Measurements from ENCODE around the gene IRX4. TPM values are rescaled to one million over a fixed set of nuclear protein-coding genes. Genes with fewer than 3 reads are reported as not detected.

The IRX4 gene
- total RNA-seq, 2 donors from 2014 or later = not detected

- no peaks in the 10 kb centered on the region for H3K9me3 ChIP-seq
- no peak for TF ChIP-seq CTCF (IDR thresholded peaks at IDR 0.05)
- no peak overlapping the region for H3K4me3 ChIP-seq
- H3K27ac ChIP-seq = no peak overlapping the region
- DNase-seq (ENCODE audit: low spot score) = no peak
- H3K4me1 ChIP-seq = peaks cover 0 to 46% of the 10 kb centered on the region in 2 donors
- peaks cover 41 to 87% of the 10 kb centered on the region in 2 donors for H3K27me3 ChIP-seq
- H3K36me3 ChIP-seq = no peaks in the 10 kb centered on the region
Measured at GRCh38 chr5:1880377-1881025, 2.2 kb downstream of the IRX4 start.

GRCh38 chr5:1879292-1880263 is 3.1 kb downstream of the IRX4 start:
- Histone ChIP-seq H3K4me1 (peaks cover 0 to 56% of the 10 kb centered on the region in 2 donors), H3K9me3 (no peaks in the 10 kb centered on the region), H3K4me3 (no peak overlapping the region), H3K27ac (no peak overlapping the region), H3K27me3 (peaks cover 47 to 88% of the 10 kb centered on the region in 2 donors), H3K36me3 (no peaks in the 10 kb centered on the region)
- DNase-seq (ENCODE audit: low spot score) = no peak
- no peak for TF ChIP-seq CTCF (IDR thresholded peaks at IDR 0.05)

GRCh38 chr5:1878050-1878849 is 4.5 kb downstream of the IRX4 start:
- Histone ChIP-seq H3K4me1 (peaks cover 0 to 43% of the 10 kb centered on the region in 2 donors), H3K27me3 (peaks cover 45 to 86% of the 10 kb centered on the region in 2 donors), H3K36me3 (no peaks in the 10 kb centered on the region), H3K9me3 (no peaks in the 10 kb centered on the region), H3K4me3 (no peak overlapping the region), H3K27ac (no peak overlapping the region)
- no peak for TF ChIP-seq CTCF (IDR thresholded peaks at IDR 0.05)
- no peak for DNase-seq (ENCODE audit: low spot score)

- H3K36me3 ChIP-seq = no peaks in the 10 kb centered on the region
- no peak overlapping the region for H3K4me3 ChIP-seq
- no peaks in the 10 kb centered on the region for H3K9me3 ChIP-seq
- no peak for TF ChIP-seq CTCF (IDR thresholded peaks at IDR 0.05)
- no peak for DNase-seq (ENCODE audit: low spot score)
- no peak overlapping the region for H3K27ac ChIP-seq
- peaks cover 44 to 78% of the 10 kb centered on the region in 2 donors for H3K27me3 ChIP-seq
- peaks cover 0 to 34% of the 10 kb centered on the region in 2 donors for H3K4me1 ChIP-seq
Measured at GRCh38 chr5:1877103-1878049, 5.3 kb downstream of the IRX4 start.

GRCh38 chr5:1876660-1877064 is 6.1 kb downstream of the IRX4 start:
- no peak for DNase-seq (ENCODE audit: low spot score)
- Histone ChIP-seq H3K4me1 (peaks cover 0 to 27% of the 10 kb centered on the region in 2 donors), H3K27ac (no peak overlapping the region), H3K4me3 (peak overlapping the region in 1 of 2 donors; percentile 20), H3K27me3 (peaks cover 38 to 71% of the 10 kb centered on the region in 2 donors), H3K36me3 (no peaks in the 10 kb centered on the region), H3K9me3 (no peaks in the 10 kb centered on the region)
- no peak for TF ChIP-seq CTCF (IDR thresholded peaks at IDR 0.05)

Measured in right atrium auricular region (tissue), 2 donors.